Body of pancreas (tissue), 4 donors: ENCODE data around the gene CNDP2. TPM values are rescaled to one million over a fixed set of nuclear protein-coding genes. Genes with fewer than 3 reads are reported as not detected.
"Not testable (repeated sequence)": the region's sequence is repeated elsewhere in the genome, so short reads cannot be mapped to it uniquely, and the experiment has no call there.

Experiments used
- ATAC-seq: fragments of 150-250 bp; one replicate; pipeline ENCODE4 v1.9.1; 2016
- DNase-seq, 4 donors: peaks; one replicate each; pipeline ENCODE4 v3.0.0-alpha.2; 2019
- H3K27ac ChIP-seq, 4 donors: fragments of 200-600 bp; sonication (generic); 1 replicate in 3 of 4; 2 replicates in 1 of 4; pipeline versions ENCODE4 v1.5.1 to v1.6.1; 2016 to 2019; ENCODE audit warnings: mild to moderate bottlenecking in 1 of 4, mixed read lengths in 1 of 4, moderate library complexity in 1 of 4
- H3K27me3 ChIP-seq, 2 donors: fragments of 200-600 bp; sonication (generic); one replicate each; pipeline ENCODE4 v1.6.0; 2016; ENCODE audit warnings: mild to moderate bottlenecking in 1 of 2
- H3K36me3 ChIP-seq, 2 donors: fragments of 200-600 bp; sonication (generic); replicated peaks in 1 of 2; 2 replicates each; pipeline ENCODE4 v1.5.1; 2016; ENCODE audit warnings: low read depth in 2 of 2; ENCODE audit not compliant: insufficient read depth in 1 of 2
- H3K4me1 ChIP-seq: fragments of 200-600 bp; sonication (generic); one replicate; pipeline ENCODE4 v1.6.0; 2016
- H3K4me3 ChIP-seq, 2 donors: fragments of 200-600 bp; sonication (generic); 1 replicate in 1 of 2; 2 replicates in 1 of 2; pipeline ENCODE4 v1.5.1; 2016 to 2019
- H3K9me3 ChIP-seq, 3 donors: fragments of 200-600 bp; sonication (generic); 1 replicate in 2 of 3; 2 replicates in 1 of 3; pipeline ENCODE4 v1.5.1; 2016
- CTCF ChIP-seq, 7 experiments: fragments of 450-650 bp in 4 of 7; fragments of 200-600 bp in 3 of 7; sonication (generic) in 3 of 7; IDR thresholded peaks; one replicate each; pipeline ENCODE4 v1.5.1; 2016 to 2019; ENCODE audit warnings: antibody characterized with exemption in 7 of 7
- POLR2A ChIP-seq, 3 donors: fragments of 450-650 bp; IDR thresholded peaks; one replicate each; pipeline ENCODE4 v1.6.1; 2016; ENCODE audit warnings: antibody characterized with exemption in 3 of 3, mild to moderate bottlenecking in 2 of 3
- WGBS, 2 donors: methylation state at CpG; one replicate each; pipeline ENCODE4 v1.1.5; 2017; 5-methylcytosine and 5-hydroxymethylcytosine counted together
- intact Hi-C: fragments of 100-400 bp; cut with DNase I; formaldehyde crosslinking; loops from one replicate; pipeline ENCODE4 v1.15.1; 2023
- total RNA-seq, 2 donors: library from RNA; depleted of rRNA; stranded (reverse); fragments of >200 nt; gene quantifications; one replicate each; pipeline ENCODE4 v1.1.0, GENCODE V29; 2016

CNDP2 gene
- total RNA-seq, 2 donors from 2014 or later: 83.0 to 145 TPM

- no peaks in the 10 kb centered on the region for H3K9me3 ChIP-seq
- no peaks in the 10 kb centered on the region for H3K27me3 ChIP-seq
- no peaks in the 10 kb centered on the region for H3K4me1 ChIP-seq
- intact Hi-C loops: no loop called here
- no peak overlapping the region for H3K4me3 ChIP-seq
- H3K27ac ChIP-seq: no peak overlapping the region
- ATAC-seq (no peak), DNase-seq (no peak)
- TF ChIP-seq CTCF (IDR thresholded peaks at IDR 0.05) (no peak), POLR2A (IDR thresholded peaks at IDR 0.05) (no peak)
- no peaks in the 10 kb centered on the region for H3K36me3 ChIP-seq
- 52 to 89% methylated on average over 3 to 4 of the region's 4 CpGs for WGBS, 2 donors
Observed at GRCh38 chr18:74562775-74563174, 66.6 kb downstream of the CNDP2 start.

- Histone ChIP-seq H3K4me1 (no peaks in the 10 kb centered on the region), H3K36me3 (no peaks in the 10 kb centered on the region), H3K4me3 (no peak overlapping the region), H3K27me3 (no peaks in the 10 kb centered on the region), H3K27ac (no peak overlapping the region), H3K9me3 (no peaks in the 10 kb centered on the region)
- WGBS, 2 donors: 27 to 37% methylated on average over 3 of the region's 3 CpGs
- DNase-seq (no peak), ATAC-seq (no peak)
- TF ChIP-seq POLR2A (IDR thresholded peaks at IDR 0.05) (no peak), CTCF (IDR thresholded peaks at IDR 0.05) (no peak)
- intact Hi-C loops: no loop called here
Observed at GRCh38 chr18:74563999-74564398, 67.8 kb downstream of the CNDP2 start.

- H3K36me3 ChIP-seq, H3K4me1 ChIP-seq, intact Hi-C loops, H3K27ac ChIP-seq, H3K9me3 ChIP-seq, H3K27me3 ChIP-seq, DNase-seq, H3K4me3 ChIP-seq, ATAC-seq: not testable (repeated sequence)
- WGBS, 2 donors: 90 to 100% methylated on average over 1 of the region's 1 CpG
Observed at GRCh38 chr18:74565164-74565563, 69.0 kb downstream of the CNDP2 start.

- H3K27ac ChIP-seq, DNase-seq, H3K4me3 ChIP-seq, H3K36me3 ChIP-seq, intact Hi-C loops, H3K4me1 ChIP-seq, H3K27me3 ChIP-seq, H3K9me3 ChIP-seq, ATAC-seq: not testable (repeated sequence)
- 72 to 100% methylated on average over 1 to 3 of the region's 3 CpGs for WGBS, 2 donors
Observed at GRCh38 chr18:74565993-74566392, 69.8 kb downstream of the CNDP2 start.

DNA sequence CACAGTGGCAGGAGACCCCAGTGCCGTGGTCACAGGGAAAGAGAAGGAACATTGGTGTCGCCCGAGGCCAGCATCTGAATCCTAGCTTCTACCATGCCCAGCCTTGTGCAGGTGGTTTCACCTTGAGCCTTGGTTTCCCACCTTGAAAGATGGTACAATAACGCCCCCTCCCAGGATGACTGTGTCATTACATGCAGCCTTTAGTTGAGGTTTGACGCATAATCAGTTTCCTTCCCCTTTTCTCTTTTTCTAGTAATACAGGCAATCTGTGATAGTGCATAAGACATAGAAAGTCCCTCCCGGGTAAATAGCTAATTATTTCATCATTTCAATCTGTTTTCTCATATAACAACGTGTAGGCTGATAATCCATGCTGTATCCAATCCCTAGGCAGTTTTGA lies 71.7 kb downstream of the CNDP2 start:
- no peak overlapping the region for H3K4me3 ChIP-seq
- H3K9me3 ChIP-seq: no peaks in the 10 kb centered on the region
- no peaks in the 10 kb centered on the region for H3K4me1 ChIP-seq
- WGBS, 2 donors: 48 to 55% methylated on average over 5 to 7 of the region's 7 CpGs
- H3K27me3 ChIP-seq: no peaks in the 10 kb centered on the region
- TF ChIP-seq CTCF (IDR thresholded peaks at IDR 0.05) (no peak), POLR2A (IDR thresholded peaks at IDR 0.05) (no peak)
- ATAC-seq (no peak), DNase-seq (no peak)
- H3K27ac ChIP-seq: no peak overlapping the region
- intact Hi-C loops: no loop called here
- no peaks in the 10 kb centered on the region for H3K36me3 ChIP-seq

DNA sequence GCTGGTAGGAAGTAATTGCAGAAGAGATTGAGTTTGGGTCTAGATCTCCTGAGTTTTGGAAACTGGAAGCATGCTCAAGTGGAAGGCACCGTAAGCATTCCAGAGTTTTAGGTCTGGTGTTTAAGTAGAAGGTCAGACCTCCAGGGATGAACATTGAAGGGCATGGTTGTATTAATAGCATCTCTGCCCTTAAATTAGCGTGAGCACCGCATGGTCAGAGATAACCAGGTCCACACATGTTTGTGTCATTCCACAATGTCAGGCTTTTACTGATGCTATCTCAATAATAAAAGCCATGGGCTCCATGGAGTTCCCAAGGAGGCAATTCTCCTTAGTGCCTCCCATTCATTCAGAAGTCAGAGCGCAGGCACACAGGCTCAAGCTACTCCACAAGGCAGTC lies 73.2 kb downstream of the CNDP2 start:
- H3K4me3 ChIP-seq: no peak overlapping the region
- intact Hi-C loops: no loop called here
- no peaks in the 10 kb centered on the region for H3K36me3 ChIP-seq
- H3K27me3 ChIP-seq: no peaks in the 10 kb centered on the region
- WGBS, 2 donors: 77 to 91% methylated on average over 4 of the region's 4 CpGs
- no peaks in the 10 kb centered on the region for H3K9me3 ChIP-seq
- no peak for ATAC-seq
- no peak for DNase-seq
- H3K27ac ChIP-seq: no peak overlapping the region
- TF ChIP-seq POLR2A (IDR thresholded peaks at IDR 0.05) (no peak), CTCF (IDR thresholded peaks at IDR 0.05) (no peak)
- no peaks in the 10 kb centered on the region for H3K4me1 ChIP-seq
